K562 (cell line): ENCODE results near the gene CDCA5. TPM values are rescaled to one million over a fixed set of nuclear protein-coding genes. Genes with fewer than 3 reads are reported as not detected.

ENCODE experiments used
- CHD1 ChIP-seq: fragments of 200-600 bp; sonication (generic); IDR thresholded peaks from one replicate; pipeline ENCODE4 v1.6.1; 2012; ENCODE audit warnings: mild to moderate bottlenecking, moderate library complexity, low read length, inconsistent platforms
- CREB1 ChIP-seq, 2 experiments: sonication (generic) in 1 of 2; formaldehyde crosslinking in 1 of 2; IDR thresholded peaks; 2 replicates each; pipeline versions ENCODE4 v1.6.1 to v1.8.0; 2012 to 2022; ENCODE audit warnings: inconsistent platforms in 1 of 2, mild to moderate bottlenecking in 1 of 2, missing genetic modification reagents in 1 of 2, moderate library complexity in 1 of 2
- DACH1 ChIP-seq: fragments of 450-650 bp; IDR thresholded peaks from 2 replicates; pipeline ENCODE4 v1.6.1; 2018; ENCODE audit not compliant: partially characterized antibody
- ELF2 ChIP-seq: fragments of 250-450 bp; sonication (Bioruptor Pico); IDR thresholded peaks from 2 replicates; pipeline ENCODE4 v1.5.0; 2021; ENCODE audit warnings: mild to moderate bottlenecking
- EP300 ChIP-seq: IDR thresholded peaks from 2 replicates; pipeline ENCODE4 v1.6.1; 2012; ENCODE audit warnings: low read length, improper control_type of control experiment
- HDAC6 ChIP-seq: IDR thresholded peaks from 2 replicates; pipeline ENCODE4 v1.6.1; 2012; ENCODE audit warnings: low read depth, mild to moderate bottlenecking, control low read depth, inconsistent platforms, low read length, moderate library complexity
- HES1 ChIP-seq: fragments of 450-650 bp; IDR thresholded peaks from 2 replicates; pipeline ENCODE4 v1.6.1; 2016; ENCODE audit warnings: low read depth, mild to moderate bottlenecking, moderate library complexity
- MBD1 ChIP-seq: fragments of 250-450 bp; sonication (Bioruptor Pico); IDR thresholded peaks from 2 replicates; pipeline ENCODE4 v1.8.0; 2022; ENCODE audit warnings: inconsistent platforms
- MED1 ChIP-seq: sonication (generic); formaldehyde crosslinking; IDR thresholded peaks from 2 replicates; pipeline ENCODE4 v1.8.1; 2023; ENCODE audit warnings: missing genetic modification reagents, borderline replicate concordance
- MYC ChIP-seq, 2 experiments: fragments of 250-450 bp in 1 of 2; sonication (Bioruptor Pico) in 1 of 2; IDR thresholded peaks; 2 replicates each; pipeline versions ENCODE4 v1.5.1 to v1.6.1; 2012 to 2021; ENCODE audit warnings: low read depth in 2 of 2, borderline replicate concordance in 1 of 2, improper control_type of control experiment in 1 of 2, low read length in 1 of 2, mild to moderate bottlenecking in 1 of 2, moderate library complexity in 1 of 2
- POLR2H ChIP-seq: IDR thresholded peaks from 2 replicates; pipeline ENCODE4 v1.6.1; 2016; ENCODE audit warnings: missing genetic modification characterization, low read depth, mild to moderate bottlenecking, control low read depth, missing compliant biosample characterization, moderate library complexity
- PRPF4 ChIP-seq: fragments of 200-400 bp; formaldehyde crosslinking; IDR thresholded peaks from one replicate; pipeline ENCODE4 v1.6.1; 2017; ENCODE audit warnings: low read length, low read depth, mild to moderate bottlenecking; ENCODE audit not compliant: insufficient read depth, poor library complexity, severe bottlenecking
- SP1 ChIP-seq: sonication (generic); formaldehyde crosslinking; IDR thresholded peaks from 2 replicates; pipeline ENCODE4 v1.8.1; 2022; ENCODE audit warnings: mild to moderate bottlenecking, missing genetic modification reagents
- TCF3 ChIP-seq: sonication (generic); formaldehyde crosslinking; IDR thresholded peaks from 2 replicates; pipeline ENCODE4 v1.4.0; 2020; ENCODE audit warnings: mild to moderate bottlenecking, missing genetic modification reagents
- TOE1 ChIP-seq, 2 experiments: fragments of 450-650 bp in 1 of 2; sonication (generic) in 1 of 2; formaldehyde crosslinking in 1 of 2; IDR thresholded peaks; 2 replicates each; pipeline versions ENCODE4 v1.7.1 to v1.8.0; 2016 to 2022; ENCODE audit warnings: borderline replicate concordance in 2 of 2, mild to moderate bottlenecking in 2 of 2, antibody characterized with exemption in 1 of 2, inconsistent platforms in 1 of 2, low read depth in 1 of 2, missing genetic modification reagents in 1 of 2, moderate library complexity in 1 of 2
- ZFX ChIP-seq: sonication (generic); formaldehyde crosslinking; IDR thresholded peaks from 2 replicates; pipeline ENCODE4 v1.8.0; 2022; ENCODE audit warnings: mild to moderate bottlenecking, missing genetic modification reagents, moderate library complexity
- ZNF134 ChIP-seq: fragments of 250-450 bp; sonication (Bioruptor Pico); conservative IDR thresholded peaks from 2 replicates; pipeline ENCODE4 v1.4.0; 2020
- ZNF212 ChIP-seq: fragments of 450-650 bp; formaldehyde crosslinking; IDR thresholded peaks from 2 replicates; pipeline ENCODE4 v1.4.0; 2020; ENCODE audit warnings: mild to moderate bottlenecking
- ZNF253 ChIP-seq: fragments of 250-450 bp; sonication (Bioruptor Pico); conservative IDR thresholded peaks from 2 replicates; pipeline ENCODE4 v1.6.1; 2021; ENCODE audit warnings: mild to moderate bottlenecking
- ZNF263 ChIP-seq: sonication (generic); formaldehyde crosslinking; IDR thresholded peaks from 2 replicates; pipeline ENCODE4 v1.8.0; 2022; ENCODE audit warnings: mild to moderate bottlenecking, missing genetic modification reagents, borderline replicate concordance
- ZNF41 ChIP-seq: fragments of 250-450 bp; sonication (Bioruptor Pico); conservative IDR thresholded peaks from 2 replicates; pipeline ENCODE4 v1.4.0; 2020; ENCODE audit warnings: mild to moderate bottlenecking
- polyA plus RNA-seq, 8 experiments: library from polyadenylated mRNA; depleted of rRNA in 4 of 8; stranded (reverse) in 5 of 8; unstranded in 3 of 8; fragments of >200 nt; fragmentation: Nextera tagmentation in 2 of 8; fragmentation: Illumina TruSeq in 1 of 8; extraction: Ambion mirVana in 2 of 8; extraction: Trizol in 1 of 8; gene quantifications; 2 replicates each; pipeline versions ENCODE4 v1.2.1 to v1.2.3, GENCODE V29; 2011 to 2014; ENCODE audit warnings: inconsistent platforms in 1 of 8, missing spikeins in 1 of 8
- total RNA-seq, 7 experiments: library from RNA; depleted of rRNA in 6 of 7; stranded (reverse); fragments of >200 nt in 6 of 7; fragmentation: Illumina TruSeq in 2 of 7; extraction: Trizol in 2 of 7; gene quantifications; 2 replicates each; pipeline versions ENCODE4 v1.2.1 to v1.2.3, GENCODE V29; 2011 to 2021; ENCODE audit warnings: low replicate concordance in 1 of 7

CDCA5 gene
- total and polyA plus RNA-seq, 9 of the 15 experiments (the other 6 are each of a cell fraction or from before 2014, with no cell fraction given): 18.9 to 94.3 (median 64.6) TPM

GRCh38 chr11:65112546-65113360 lies 28.9 kb upstream of the CDCA5 start (continued):
- TF ChIP-seq TOE1 (IDR thresholded peaks at IDR 0.05; ENCODE audit: borderline replicate concordance) (0 out of 2 replicates have a peak, but pooled peaks have one; percentile 38), TOE1 (CRISPR knock-in tag; IDR thresholded peaks at IDR 0.05; ENCODE audit: borderline replicate concordance, low read depth) (no peak), ZNF134 (no peak), PRPF4 (peak; percentile 50), ZFX (CRISPR knock-in tag) (peak; percentile 95), ZNF263 (CRISPR knock-in tag) (peak; percentile 52; the same call in 1 of the 2 replicates), HDAC6 (no peak), MYC (IDR thresholded peaks at IDR 0.05; ENCODE audit: low read depth, low read length) (peak; percentile 71), MYC (CRISPR knock-in tag; IDR thresholded peaks at IDR 0.05; ENCODE audit: borderline replicate concordance, low read depth) (peak; percentile 59; the same call in 1 of the 2 replicates), DACH1 (no peak), MED1 (no peak), HES1 (no peak), EP300 (no peak), POLR2H (tag) (no peak), ZNF212 (CRISPR knock-in tag) (no peak), TCF3 (0 out of 2 replicates have a peak, but pooled peaks have one; percentile 16), SP1 (CRISPR knock-in tag) (0 out of 2 replicates have a peak, but pooled peaks have one; percentile 20), ELF2 (CRISPR knock-in tag) (no peak; the same call in 1 of the 2 replicates), MBD1 (CRISPR knock-in tag) (no peak), CREB1 (IDR thresholded peaks at IDR 0.05) (peak; percentile 15; the same call in 1 of the 2 replicates), CREB1 (CRISPR knock-in tag; IDR thresholded peaks at IDR 0.05) (peak; percentile 79), ZNF41 (CRISPR knock-in tag) (no peak), CHD1 (no peak), ZNF253 (CRISPR knock-in tag) (no peak)
